ENCODE data around the gene ZNF619. TPM values are rescaled to one million over a fixed set of nuclear protein-coding genes. Genes with fewer than 3 reads are reported as not detected.
"Not testable (repeated sequence)": the region's sequence is repeated elsewhere in the genome, so short reads cannot be mapped to it uniquely, and the experiment has no call there.

Gene ZNF619
- total and polyA plus RNA-seq, 2 experiments from 2014 or later: 0.15 TPM; not detected in 1

DNA sequence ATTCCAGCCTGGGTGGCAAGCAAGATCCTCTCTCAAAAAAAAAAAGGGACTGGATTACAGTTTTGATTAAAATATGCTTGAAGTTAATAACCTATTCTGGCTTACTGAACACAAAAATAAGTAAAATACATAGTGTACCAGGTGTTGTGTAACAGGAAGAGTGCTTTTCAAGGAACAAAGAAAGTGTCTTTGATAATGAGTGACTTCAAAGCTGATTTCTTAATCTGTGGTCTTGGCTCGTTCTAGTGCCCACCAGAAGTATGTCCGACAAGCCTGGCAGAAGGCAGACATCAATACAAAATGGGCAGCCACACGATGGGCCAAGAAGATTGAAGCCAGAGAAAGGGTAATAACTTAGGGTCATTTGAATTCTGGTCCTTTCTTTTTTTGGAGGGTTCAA lies 15.8 kb upstream of the ZNF619 start:
- H3K9me3 ChIP-seq (ENCODE audit: low read depth): no peaks in the 10 kb centered on the region
- no peaks in the 10 kb centered on the region for H3K4me1 ChIP-seq (ENCODE audit: low read depth)
- TF ChIP-seq, protein P1, sequence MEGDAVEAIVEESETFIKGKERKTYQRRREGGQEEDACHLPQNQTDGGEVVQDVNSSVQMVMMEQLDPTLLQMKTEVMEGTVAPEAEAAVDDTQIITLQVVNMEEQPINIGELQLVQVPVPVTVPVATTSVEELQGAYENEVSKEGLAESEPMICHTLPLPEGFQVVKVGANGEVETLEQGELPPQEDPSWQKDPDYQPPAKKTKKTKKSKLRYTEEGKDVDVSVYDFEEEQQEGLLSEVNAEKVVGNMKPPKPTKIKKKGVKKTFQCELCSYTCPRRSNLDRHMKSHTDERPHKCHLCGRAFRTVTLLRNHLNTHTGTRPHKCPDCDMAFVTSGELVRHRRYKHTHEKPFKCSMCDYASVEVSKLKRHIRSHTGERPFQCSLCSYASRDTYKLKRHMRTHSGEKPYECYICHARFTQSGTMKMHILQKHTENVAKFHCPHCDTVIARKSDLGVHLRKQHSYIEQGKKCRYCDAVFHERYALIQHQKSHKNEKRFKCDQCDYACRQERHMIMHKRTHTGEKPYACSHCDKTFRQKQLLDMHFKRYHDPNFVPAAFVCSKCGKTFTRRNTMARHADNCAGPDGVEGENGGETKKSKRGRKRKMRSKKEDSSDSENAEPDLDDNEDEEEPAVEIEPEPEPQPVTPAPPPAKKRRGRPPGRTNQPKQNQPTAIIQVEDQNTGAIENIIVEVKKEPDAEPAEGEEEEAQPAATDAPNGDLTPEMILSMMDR (IDR thresholded peaks at IDR 0.05; ENCODE audit: low read depth, low read length): no peak
- H3K27me3 ChIP-seq: no peaks in the 10 kb centered on the region
- peaks cover 44% of the 10 kb centered on the region for H3K36me3 ChIP-seq
- no peak overlapping the region for H3K27ac ChIP-seq
- H3K4me3 ChIP-seq: no peak overlapping the region
- DNase-seq (ENCODE audit: low read depth in 1 of 2, low spot score in 1 of 2): no peak

DNA sequence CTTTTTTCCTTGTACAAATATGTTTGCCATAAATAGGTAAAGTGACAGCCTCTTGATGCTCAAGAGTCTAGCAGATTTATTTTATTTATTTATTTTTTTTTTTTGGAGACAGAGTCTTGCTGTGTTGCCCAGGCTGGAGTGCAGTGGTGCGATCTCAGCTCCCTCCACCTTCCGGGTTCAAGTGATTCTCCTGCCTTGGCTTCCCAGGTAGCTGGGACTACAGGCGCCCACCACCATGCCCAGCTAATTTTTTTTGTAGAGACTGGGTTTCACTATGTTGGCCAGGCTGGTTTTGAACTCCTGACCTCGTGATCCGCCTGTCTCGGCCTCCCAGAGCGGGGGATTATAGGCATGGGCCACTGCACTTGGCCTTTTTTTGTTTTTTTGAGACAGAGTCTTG lies 14.1 kb upstream of the ZNF619 start:
- not testable (repeated sequence) for H3K4me1 ChIP-seq (ENCODE audit: low read depth); H3K27me3 ChIP-seq; H3K27ac ChIP-seq; H3K4me3 ChIP-seq; H3K9me3 ChIP-seq (ENCODE audit: low read depth); DNase-seq (ENCODE audit: low read depth in 1 of 2, low spot score in 1 of 2)
- H3K36me3 ChIP-seq: peaks cover 44% of the 10 kb centered on the region

DNA sequence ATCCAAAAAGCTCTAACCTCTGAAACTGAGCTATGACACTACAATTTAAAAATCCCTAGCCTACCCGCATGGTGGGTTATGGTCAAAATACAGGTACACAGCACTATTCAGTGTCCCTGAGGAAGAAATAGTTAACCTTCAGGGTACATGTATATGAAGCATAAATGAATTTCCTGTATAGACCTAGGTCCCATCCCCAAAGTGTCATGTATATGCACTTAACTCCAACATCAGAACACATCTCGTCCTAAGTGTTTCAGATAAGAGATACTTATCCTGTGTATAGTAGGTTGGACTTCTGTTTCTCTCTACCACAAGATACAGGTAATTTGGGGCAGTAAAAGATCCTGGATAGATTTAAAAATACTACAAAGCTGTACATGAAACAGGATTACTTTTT lies 13.3 kb upstream of the ZNF619 start:
- no peaks in the 10 kb centered on the region for H3K4me1 ChIP-seq (ENCODE audit: low read depth)
- no peak for DNase-seq (ENCODE audit: low read depth in 1 of 2, low spot score in 1 of 2)
- peaks cover 43% of the 10 kb centered on the region for H3K36me3 ChIP-seq
- H3K9me3 ChIP-seq (ENCODE audit: low read depth): no peaks in the 10 kb centered on the region
- H3K27ac ChIP-seq: no peak overlapping the region
- H3K4me3 ChIP-seq: no peak overlapping the region
- TF ChIP-seq, protein P1 (IDR thresholded peaks at IDR 0.05; ENCODE audit: low read depth, low read length): no peak
- no peaks in the 10 kb centered on the region for H3K27me3 ChIP-seq

DNA sequence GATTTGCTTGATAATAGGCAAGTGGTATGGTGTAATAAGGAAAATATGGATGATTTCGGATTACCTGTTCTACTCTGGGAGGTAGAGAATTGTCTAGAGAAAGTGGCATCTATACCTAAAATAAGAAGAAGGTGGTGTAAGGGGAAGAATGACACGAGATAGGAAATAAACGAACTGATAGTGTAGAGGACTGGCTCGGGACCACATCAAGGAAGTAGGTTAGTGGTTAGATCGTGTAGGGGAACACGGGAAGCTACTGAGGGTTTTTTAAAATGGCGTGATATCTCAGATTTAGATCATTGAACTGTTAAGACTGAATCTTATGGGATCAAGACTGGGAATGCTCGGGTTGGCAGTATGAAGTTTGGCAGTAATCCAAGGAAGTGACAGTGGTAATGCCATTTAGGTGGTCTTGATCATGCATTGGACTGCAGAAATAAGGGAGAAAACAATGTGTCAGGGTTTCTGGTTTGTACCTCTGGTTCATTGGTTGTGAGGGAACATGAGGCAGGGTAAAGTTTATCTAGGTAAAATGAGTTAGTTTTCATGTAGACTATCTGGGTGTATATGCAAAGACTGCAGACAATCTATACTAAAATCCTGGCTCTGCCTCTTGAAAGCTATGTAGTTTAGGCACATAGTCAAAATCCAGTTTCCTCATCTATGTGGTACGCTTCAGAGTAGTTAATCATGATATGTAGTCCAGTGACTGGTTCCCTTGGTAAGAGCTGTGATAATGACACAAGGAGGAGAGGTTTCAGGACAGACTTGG lies 12.4 kb upstream of the ZNF619 start:
- no peak for DNase-seq (ENCODE audit: low read depth in 1 of 2, low spot score in 1 of 2)
- Histone ChIP-seq H3K27me3 (no peaks in the 10 kb centered on the region), H3K27ac (no peak overlapping the region), H3K4me1 (ENCODE audit: low read depth) (no peaks in the 10 kb centered on the region), H3K4me3 (no peak overlapping the region), H3K9me3 (ENCODE audit: low read depth) (no peaks in the 10 kb centered on the region), H3K36me3 (peaks cover 34% of the 10 kb centered on the region)
- TF ChIP-seq, protein P1 (IDR thresholded peaks at IDR 0.05; ENCODE audit: low read depth, low read length): no peak

DNA sequence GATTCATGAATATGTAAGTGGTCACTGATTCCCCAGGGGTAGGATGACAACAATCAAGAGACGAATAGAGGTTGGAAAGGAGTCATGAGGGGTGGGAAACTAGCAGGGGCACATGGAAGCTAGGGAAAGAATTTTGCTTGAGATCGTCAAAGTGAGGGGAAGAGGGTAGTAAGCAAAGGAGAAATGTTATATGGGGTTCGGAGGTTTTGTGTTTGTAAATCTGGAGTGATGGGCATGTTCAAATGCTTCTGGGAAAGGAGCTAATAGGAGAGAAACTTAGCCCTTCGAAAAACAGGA lies 11.9 kb upstream of the ZNF619 start:
- no peak overlapping the region for H3K27ac ChIP-seq
- no peaks in the 10 kb centered on the region for H3K4me1 ChIP-seq (ENCODE audit: low read depth)
- H3K9me3 ChIP-seq (ENCODE audit: low read depth): no peaks in the 10 kb centered on the region
- H3K27me3 ChIP-seq: no peaks in the 10 kb centered on the region
- H3K36me3 ChIP-seq: peaks cover 31% of the 10 kb centered on the region
- no peak overlapping the region for H3K4me3 ChIP-seq
- TF ChIP-seq, protein P1 (IDR thresholded peaks at IDR 0.05; ENCODE audit: low read depth, low read length): no peak
- DNase-seq (ENCODE audit: low read depth in 1 of 2, low spot score in 1 of 2): no peak

DNA sequence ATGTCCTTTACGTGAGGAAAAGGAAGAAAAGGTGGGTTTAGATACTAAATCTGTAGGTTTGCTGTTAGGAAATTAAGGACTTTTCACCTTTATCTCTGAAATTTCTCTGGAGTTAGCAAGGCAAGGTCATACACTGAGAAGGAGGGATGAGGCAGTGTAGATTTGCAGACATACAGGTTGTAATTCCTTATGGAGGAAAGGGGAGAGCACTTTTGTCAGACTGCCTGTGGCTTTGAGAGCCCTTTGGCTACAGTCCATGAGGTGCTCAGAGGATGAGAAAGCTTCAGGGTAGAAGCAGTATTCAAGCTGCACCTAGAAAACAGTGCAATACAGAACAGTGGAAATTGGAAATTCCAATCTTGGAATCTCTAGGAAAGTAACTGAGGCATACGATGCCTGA lies 11.5 kb upstream of the ZNF619 start:
- TF ChIP-seq, protein P1 (IDR thresholded peaks at IDR 0.05; ENCODE audit: low read depth, low read length): no peak
- peaks cover 27% of the 10 kb centered on the region for H3K36me3 ChIP-seq
- no peaks in the 10 kb centered on the region for H3K27me3 ChIP-seq
- H3K27ac ChIP-seq: no peak overlapping the region
- no peaks in the 10 kb centered on the region for H3K4me1 ChIP-seq (ENCODE audit: low read depth)
- no peak overlapping the region for H3K4me3 ChIP-seq
- no peak for DNase-seq (ENCODE audit: low read depth in 1 of 2, low spot score in 1 of 2)
- H3K9me3 ChIP-seq (ENCODE audit: low read depth): no peaks in the 10 kb centered on the region

All from cardiac muscle cell (in vitro differentiated cells and primary cell).